Endodermal cell (in vitro differentiated cells): ENCODE measurements around the gene CORO2A. TPM values are rescaled to one million over a fixed set of nuclear protein-coding genes. Genes with fewer than 3 reads are reported as not detected.
"Not testable (repeated sequence)": the region's sequence is repeated elsewhere in the genome, so short reads cannot be mapped to it uniquely, and the experiment has no call there.

ENCODE experiments used
- DNase-seq: peaks from one replicate; pipeline ENCODE4 v3.0.0-alpha.2; 2017
- H3K27ac ChIP-seq: 2 replicates; pipeline ENCODE4 v1.5.1; 2013; ENCODE audit warnings: mild to moderate bottlenecking, low read depth, low read length, moderate library complexity
- H3K27me3 ChIP-seq: 2 replicates; pipeline ENCODE4 v1.6.1; 2013; ENCODE audit warnings: mild to moderate bottlenecking, low read length, moderate library complexity; ENCODE audit not compliant: insufficient read depth, control insufficient read depth, poor library complexity, severe bottlenecking
- H3K36me3 ChIP-seq: 2 replicates; pipeline ENCODE4 v1.7.0; 2013; ENCODE audit warnings: mild to moderate bottlenecking, low read length, moderate library complexity; ENCODE audit not compliant: control insufficient read depth, insufficient read depth
- H3K4me1 ChIP-seq: one replicate; pipeline ENCODE4 v1.7.0; 2013; ENCODE audit warnings: low read length; ENCODE audit not compliant: control insufficient read depth, insufficient read depth
- H3K4me3 ChIP-seq: 2 replicates; pipeline ENCODE4 v1.5.1; 2013; ENCODE audit warnings: mild to moderate bottlenecking, low read length, moderate library complexity
- H3K9ac ChIP-seq: 2 replicates; pipeline ENCODE4 v1.6.1; 2013; ENCODE audit warnings: mild to moderate bottlenecking, low read length, moderate library complexity; ENCODE audit not compliant: poor library complexity, severe bottlenecking; ENCODE audit errors: extremely low read depth
- H3K9me3 ChIP-seq: 2 replicates; pipeline ENCODE4 v1.6.1; 2013; ENCODE audit warnings: mild to moderate bottlenecking, low read length, moderate library complexity; ENCODE audit not compliant: control insufficient read depth
- H3K27ac Mint-ChIP-seq: 2 replicates; pipeline ENCODE4 v1.8.0; 2020; ENCODE audit warnings: mixed read lengths
- H3K27me3 Mint-ChIP-seq: 2 replicates; pipeline ENCODE4 v1.8.0; 2021; ENCODE audit warnings: mild to moderate bottlenecking, mixed read lengths; ENCODE audit not compliant: insufficient read depth
- H3K36me3 Mint-ChIP-seq: 2 replicates; pipeline ENCODE4 v1.8.0; 2020; ENCODE audit warnings: low read depth, mixed read lengths
- H3K4me1 Mint-ChIP-seq: 2 replicates; pipeline ENCODE4 v1.8.0; 2020; ENCODE audit warnings: mixed read lengths
- H3K4me3 Mint-ChIP-seq: 2 replicates; pipeline ENCODE4 v1.8.0; 2020; ENCODE audit warnings: mild to moderate bottlenecking, moderate library complexity, mixed read lengths
- H3K9me3 Mint-ChIP-seq: 2 replicates; pipeline ENCODE4 v1.8.0; 2020; ENCODE audit warnings: mild to moderate bottlenecking, mixed read lengths
- WGBS, 2 experiments: methylation state at CpG; one replicate each; pipeline versions ENCODE4 v1.1.5 to v1.1.7; 2013; ENCODE audit warnings: missing lambda C conversion rate in 2 of 2, mixed read lengths in 1 of 2; ENCODE audit not compliant: insufficient coverage in 1 of 2, insufficient read length in 1 of 2; 5-methylcytosine and 5-hydroxymethylcytosine counted together
- total RNA-seq, 2 donors: library from RNA; stranded (reverse); fragmentation: NEBNext Ultra II Directional in 1 of 2; extraction: Animal tissue kit (Norgen Biotek cat#: 25700) in 1 of 2; gene quantifications; 2 replicates in 1 of 2; 3 replicates in 1 of 2; pipeline ENCODE4 v1.2.1, GENCODE V29; 2021
- TF ChIP-seq, protein P1 (sequence below): fragments of 200-600 bp; sonication (generic); conservative IDR thresholded peaks from 2 replicates; pipeline ENCODE4 v1.5.0; 2021; ENCODE audit warnings: antibody characterized with exemption, mild to moderate bottlenecking

CORO2A gene
- total RNA-seq, 2 donors from 2014 or later = 21.0 to 22.8 TPM

DNA sequence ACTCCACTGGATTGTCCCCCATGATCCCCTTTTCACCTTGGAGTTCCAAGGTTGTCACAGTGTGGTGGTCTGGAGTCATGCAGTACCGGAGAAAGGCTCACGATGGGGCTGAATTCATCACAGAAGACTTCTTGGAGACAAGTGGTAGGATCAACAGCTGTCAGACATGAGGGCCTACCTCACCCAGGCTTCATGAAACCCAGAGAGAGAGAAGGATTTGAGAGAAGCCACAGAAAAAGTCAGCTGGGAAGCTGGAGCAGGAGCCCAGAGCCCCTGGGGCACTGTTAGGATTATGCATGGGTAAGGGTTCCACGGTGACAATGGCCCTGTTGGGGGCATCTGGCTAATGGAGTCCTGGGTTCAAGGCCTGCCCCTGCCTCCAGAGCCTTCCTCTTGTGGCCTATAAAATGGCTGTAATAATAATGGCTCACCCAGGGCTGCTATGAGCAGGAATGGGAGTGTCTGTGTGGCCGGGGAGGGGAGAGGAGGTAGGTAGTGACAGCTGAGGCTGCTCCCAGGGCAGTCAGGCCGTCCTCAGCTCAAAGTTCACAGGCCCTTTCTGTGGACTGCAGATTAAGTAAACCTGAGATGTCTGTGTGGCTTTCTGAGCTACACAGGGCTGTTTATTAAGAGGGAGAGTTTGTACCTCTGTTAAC lies 74.3 kb downstream of the CORO2A start:
- H3K4me3 Mint-ChIP-seq = peak overlapping the region; percentile 65
- Histone ChIP-seq H3K27me3 (no peaks in the 10 kb centered on the region), H3K27ac (no peak overlapping the region), H3K9me3 (no peaks in the 10 kb centered on the region), H3K9ac (no peak overlapping the region), H3K36me3 (no peaks in the 10 kb centered on the region), H3K4me1 (peaks cover 6% of the 10 kb centered on the region), H3K4me3 (peak overlapping the region; percentile 73)
- H3K27ac Mint-ChIP-seq = no peak overlapping the region
- H3K4me1 Mint-ChIP-seq = peaks cover 3% of the 10 kb centered on the region
- TF ChIP-seq, protein P1, sequence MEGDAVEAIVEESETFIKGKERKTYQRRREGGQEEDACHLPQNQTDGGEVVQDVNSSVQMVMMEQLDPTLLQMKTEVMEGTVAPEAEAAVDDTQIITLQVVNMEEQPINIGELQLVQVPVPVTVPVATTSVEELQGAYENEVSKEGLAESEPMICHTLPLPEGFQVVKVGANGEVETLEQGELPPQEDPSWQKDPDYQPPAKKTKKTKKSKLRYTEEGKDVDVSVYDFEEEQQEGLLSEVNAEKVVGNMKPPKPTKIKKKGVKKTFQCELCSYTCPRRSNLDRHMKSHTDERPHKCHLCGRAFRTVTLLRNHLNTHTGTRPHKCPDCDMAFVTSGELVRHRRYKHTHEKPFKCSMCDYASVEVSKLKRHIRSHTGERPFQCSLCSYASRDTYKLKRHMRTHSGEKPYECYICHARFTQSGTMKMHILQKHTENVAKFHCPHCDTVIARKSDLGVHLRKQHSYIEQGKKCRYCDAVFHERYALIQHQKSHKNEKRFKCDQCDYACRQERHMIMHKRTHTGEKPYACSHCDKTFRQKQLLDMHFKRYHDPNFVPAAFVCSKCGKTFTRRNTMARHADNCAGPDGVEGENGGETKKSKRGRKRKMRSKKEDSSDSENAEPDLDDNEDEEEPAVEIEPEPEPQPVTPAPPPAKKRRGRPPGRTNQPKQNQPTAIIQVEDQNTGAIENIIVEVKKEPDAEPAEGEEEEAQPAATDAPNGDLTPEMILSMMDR = peak; percentile 63
- DNase-seq = peak; percentile 64
- whole genome bisulfite sequencing, 2 experiments = 60 to 68% methylated on average over 5 of the region's 5 CpGs
- no peaks in the 10 kb centered on the region for H3K9me3 Mint-ChIP-seq
- H3K27me3 Mint-ChIP-seq = peaks cover 15% of the 10 kb centered on the region
- no peaks in the 10 kb centered on the region for H3K36me3 Mint-ChIP-seq

GRCh38 chr9:98117097-98117496 lies 75.3 kb downstream of the CORO2A start:
- not testable (repeated sequence) for H3K4me1 ChIP-seq, H3K9ac ChIP-seq, H3K36me3 Mint-ChIP-seq, H3K9me3 ChIP-seq, H3K27ac Mint-ChIP-seq, DNase-seq, H3K4me3 Mint-ChIP-seq, H3K4me3 ChIP-seq, H3K9me3 Mint-ChIP-seq, H3K27me3 ChIP-seq, H3K36me3 ChIP-seq, H3K27ac ChIP-seq, H3K4me1 Mint-ChIP-seq
- H3K27me3 Mint-ChIP-seq = peaks cover 15% of the 10 kb centered on the region
- 95 to 98% methylated on average over 4 to 6 of the region's 6 CpGs for WGBS, 2 experiments

- Mint-ChIP-seq H3K36me3 (peaks cover 2% of the 10 kb centered on the region), H3K4me1 (peaks cover 4% of the 10 kb centered on the region), H3K27me3 (no peaks in the 10 kb centered on the region), H3K27ac (no peak overlapping the region), H3K4me3 (no peak overlapping the region), H3K9me3 (no peaks in the 10 kb centered on the region)
- Histone ChIP-seq H3K27ac (no peak overlapping the region), H3K4me1 (no peaks in the 10 kb centered on the region), H3K27me3 (no peaks in the 10 kb centered on the region), H3K9ac (no peak overlapping the region), H3K9me3 (no peaks in the 10 kb centered on the region), H3K36me3 (no peaks in the 10 kb centered on the region), H3K4me3 (no peak overlapping the region)
- DNase-seq = no peak
- WGBS, 2 experiments = 76% methylated on average over 3 of the region's 3 CpGs; no CpG with 5 or more reads in 1 of the 2 experiments
- TF ChIP-seq, protein P1 = no peak
These were observed 83.4 kb downstream of the CORO2A start for GRCh38 chr9:98109052-98109451.
